Suprapubic skin (tissue), 4 donors: ENCODE measurements around the gene IL19. TPM values are rescaled to one million over a fixed set of nuclear protein-coding genes. Genes with fewer than 3 reads are reported as not detected.

Source experiments
- DNase-seq, 2 donors: peaks; one replicate each; pipeline ENCODE4 v3.0.0-alpha.2; 2019; ENCODE audit warnings: low spot score in 2 of 2
- H3K27ac ChIP-seq: fragments of 200-600 bp; sonication (generic); one replicate; pipeline ENCODE4 v1.5.1; 2019
- H3K27me3 ChIP-seq: fragments of 200-600 bp; sonication (generic); one replicate; pipeline ENCODE4 v1.5.1; 2019
- H3K36me3 ChIP-seq: fragments of 200-600 bp; sonication (generic); one replicate; pipeline ENCODE4 v1.5.1; 2019
- H3K4me1 ChIP-seq: fragments of 200-600 bp; sonication (generic); one replicate; pipeline ENCODE4 v1.5.1; 2019
- H3K4me3 ChIP-seq: fragments of 200-600 bp; sonication (generic); one replicate; pipeline ENCODE4 v1.5.1; 2019; ENCODE audit warnings: mild to moderate bottlenecking
- H3K9me3 ChIP-seq: fragments of 200-600 bp; sonication (generic); one replicate; pipeline ENCODE4 v1.5.1; 2019
- EP300 ChIP-seq: sonication (generic); formaldehyde crosslinking; IDR thresholded peaks from one replicate; pipeline ENCODE4 v1.6.1; 2017; ENCODE audit warnings: antibody characterized with exemption
- POLR2A ChIP-seq, 2 donors: fragments of 450-650 bp; IDR thresholded peaks; one replicate each; pipeline ENCODE4 v1.6.1; 2017; ENCODE audit warnings: antibody characterized with exemption in 2 of 2, mild to moderate bottlenecking in 2 of 2, moderate library complexity in 2 of 2
- POLR2AphosphoS5 ChIP-seq, 3 donors: sonication (generic); formaldehyde crosslinking; IDR thresholded peaks; one replicate each; pipeline ENCODE4 v1.6.1; 2017; ENCODE audit warnings: antibody characterized with exemption in 3 of 3
- WGBS: methylation state at CpG from one replicate; pipeline ENCODE4 v1.1.5; 2018; 5-methylcytosine and 5-hydroxymethylcytosine counted together
- total RNA-seq, 4 donors: library from RNA; depleted of rRNA; stranded (reverse); fragments of >200 nt; gene quantifications; one replicate each; pipeline ENCODE4 v1.1.0, GENCODE V29; 2016
- TF ChIP-seq, protein P1 (sequence below), 2 donors: fragments of 200-600 bp in 1 of 2; fragments of 450-650 bp in 1 of 2; sonication (generic) in 1 of 2; IDR thresholded peaks; one replicate each; pipeline ENCODE4 v1.5.1; 2016 to 2019; ENCODE audit warnings: antibody characterized with exemption in 2 of 2, mild to moderate bottlenecking in 1 of 2, moderate library complexity in 1 of 2

Gene IL19
- total RNA-seq, 4 donors from 2014 or later, result not detected

DNA sequence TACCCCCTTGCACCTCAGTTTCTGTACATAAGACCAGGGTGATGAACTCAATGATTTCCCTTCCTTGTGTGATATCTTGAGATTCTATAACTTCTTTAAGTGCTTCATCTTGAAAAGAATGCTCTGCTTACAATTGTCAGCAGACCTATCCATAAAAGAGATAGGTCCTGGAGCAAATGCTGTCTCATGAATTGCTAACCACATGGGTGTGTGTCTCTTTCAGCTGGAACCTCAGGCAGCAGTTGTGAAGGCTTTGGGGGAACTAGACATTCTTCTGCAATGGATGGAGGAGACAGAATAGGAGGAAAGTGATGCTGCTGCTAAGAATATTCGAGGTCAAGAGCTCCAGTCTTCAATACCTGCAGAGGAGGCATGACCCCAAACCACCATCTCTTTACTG, 97.7 kb downstream of the IL19 start:
- no peaks in the 10 kb centered on the region for H3K9me3 ChIP-seq

DNA sequence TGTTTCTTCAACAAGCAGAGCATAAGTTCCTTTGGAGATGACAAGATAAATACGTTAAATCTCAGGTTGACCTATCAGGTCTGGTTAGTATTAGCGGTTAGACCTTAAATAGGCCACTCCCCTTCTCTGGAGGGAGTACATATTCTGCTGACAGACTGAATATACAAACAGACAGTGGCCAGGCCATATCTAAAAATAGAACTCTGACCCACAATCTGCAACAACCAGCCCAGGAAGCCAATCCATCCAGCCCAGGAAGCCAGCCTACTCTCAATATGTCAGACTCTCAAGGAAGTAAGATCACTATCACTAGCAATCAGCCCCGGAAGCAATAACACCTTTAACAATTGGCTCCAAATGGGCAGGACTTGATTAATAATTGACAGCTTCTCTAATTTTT, 101.6 kb downstream of the IL19 start:
- TF ChIP-seq POLR2AphosphoS5 (IDR thresholded peaks at IDR 0.05) (no peak), EP300 (no peak), POLR2A (IDR thresholded peaks at IDR 0.05) (no peak)
- TF ChIP-seq, protein P1, sequence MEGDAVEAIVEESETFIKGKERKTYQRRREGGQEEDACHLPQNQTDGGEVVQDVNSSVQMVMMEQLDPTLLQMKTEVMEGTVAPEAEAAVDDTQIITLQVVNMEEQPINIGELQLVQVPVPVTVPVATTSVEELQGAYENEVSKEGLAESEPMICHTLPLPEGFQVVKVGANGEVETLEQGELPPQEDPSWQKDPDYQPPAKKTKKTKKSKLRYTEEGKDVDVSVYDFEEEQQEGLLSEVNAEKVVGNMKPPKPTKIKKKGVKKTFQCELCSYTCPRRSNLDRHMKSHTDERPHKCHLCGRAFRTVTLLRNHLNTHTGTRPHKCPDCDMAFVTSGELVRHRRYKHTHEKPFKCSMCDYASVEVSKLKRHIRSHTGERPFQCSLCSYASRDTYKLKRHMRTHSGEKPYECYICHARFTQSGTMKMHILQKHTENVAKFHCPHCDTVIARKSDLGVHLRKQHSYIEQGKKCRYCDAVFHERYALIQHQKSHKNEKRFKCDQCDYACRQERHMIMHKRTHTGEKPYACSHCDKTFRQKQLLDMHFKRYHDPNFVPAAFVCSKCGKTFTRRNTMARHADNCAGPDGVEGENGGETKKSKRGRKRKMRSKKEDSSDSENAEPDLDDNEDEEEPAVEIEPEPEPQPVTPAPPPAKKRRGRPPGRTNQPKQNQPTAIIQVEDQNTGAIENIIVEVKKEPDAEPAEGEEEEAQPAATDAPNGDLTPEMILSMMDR (IDR thresholded peaks at IDR 0.05), result no peak
- H3K9me3 ChIP-seq, result no peaks in the 10 kb centered on the region
- no peak overlapping the region for H3K4me3 ChIP-seq
- DNase-seq, result no peak
- WGBS, result 76% methylated on average over 3 of the region's 3 CpGs
- no peaks in the 10 kb centered on the region for H3K4me1 ChIP-seq
- peaks cover 8% of the 10 kb centered on the region for H3K27me3 ChIP-seq
- H3K27ac ChIP-seq, result no peak overlapping the region
- H3K36me3 ChIP-seq, result no peaks in the 10 kb centered on the region

More for the DNA sequence above, 97.7 kb downstream of the IL19 start:
- Histone ChIP-seq H3K27me3 (peaks cover 8% of the 10 kb centered on the region), H3K4me3 (no peak overlapping the region), H3K36me3 (no peaks in the 10 kb centered on the region), H3K27ac (no peak overlapping the region), H3K4me1 (peaks cover 10% of the 10 kb centered on the region)
- WGBS, result 65% methylated on average over 1 of the region's 1 CpG
- no peak for DNase-seq
- TF ChIP-seq POLR2AphosphoS5 (IDR thresholded peaks at IDR 0.05), result no peak
- TF ChIP-seq EP300, result no peak
- TF ChIP-seq POLR2A (IDR thresholded peaks at IDR 0.05), result no peak
- TF ChIP-seq, protein P1 (IDR thresholded peaks at IDR 0.05), result no peak

DNA sequence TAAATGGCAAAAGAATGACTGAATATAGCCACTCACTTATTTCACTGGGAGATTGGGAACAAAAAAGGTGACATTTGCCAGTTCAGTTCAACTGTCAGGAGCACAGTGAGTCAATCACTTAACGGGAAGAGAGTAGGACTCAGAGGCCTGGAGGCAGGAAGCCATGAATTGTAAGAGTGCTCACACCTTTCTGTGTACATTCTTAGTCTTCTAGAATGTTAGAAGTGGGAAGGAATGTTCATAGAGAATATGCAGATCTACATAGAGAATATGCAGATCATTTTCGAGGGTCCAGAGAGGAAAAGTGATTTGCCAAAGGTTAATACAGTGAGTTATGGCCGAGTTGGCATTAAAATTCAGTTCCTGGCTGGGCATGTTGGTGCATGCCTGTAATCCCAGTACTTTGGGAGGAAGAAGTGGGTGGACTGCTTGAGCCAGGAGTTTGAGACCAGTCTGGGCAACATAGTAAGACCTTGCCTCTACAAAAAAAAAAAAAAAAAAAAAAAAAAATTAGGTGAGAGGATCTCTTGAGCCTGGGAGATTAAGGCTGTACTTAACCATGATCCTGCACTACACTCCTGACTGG, 103.1 kb downstream of the IL19 start:
- H3K4me1 ChIP-seq, result no peaks in the 10 kb centered on the region
- no peak overlapping the region for H3K4me3 ChIP-seq
- H3K27me3 ChIP-seq, result peaks cover 5% of the 10 kb centered on the region
- H3K9me3 ChIP-seq, result no peaks in the 10 kb centered on the region
- DNase-seq, result no peak
- TF ChIP-seq POLR2A (IDR thresholded peaks at IDR 0.05) (no peak), POLR2AphosphoS5 (IDR thresholded peaks at IDR 0.05) (no peak)
- H3K36me3 ChIP-seq, result no peaks in the 10 kb centered on the region
- WGBS, result 56% methylated on average over 3 of the region's 3 CpGs
- no peak overlapping the region for H3K27ac ChIP-seq

DNA sequence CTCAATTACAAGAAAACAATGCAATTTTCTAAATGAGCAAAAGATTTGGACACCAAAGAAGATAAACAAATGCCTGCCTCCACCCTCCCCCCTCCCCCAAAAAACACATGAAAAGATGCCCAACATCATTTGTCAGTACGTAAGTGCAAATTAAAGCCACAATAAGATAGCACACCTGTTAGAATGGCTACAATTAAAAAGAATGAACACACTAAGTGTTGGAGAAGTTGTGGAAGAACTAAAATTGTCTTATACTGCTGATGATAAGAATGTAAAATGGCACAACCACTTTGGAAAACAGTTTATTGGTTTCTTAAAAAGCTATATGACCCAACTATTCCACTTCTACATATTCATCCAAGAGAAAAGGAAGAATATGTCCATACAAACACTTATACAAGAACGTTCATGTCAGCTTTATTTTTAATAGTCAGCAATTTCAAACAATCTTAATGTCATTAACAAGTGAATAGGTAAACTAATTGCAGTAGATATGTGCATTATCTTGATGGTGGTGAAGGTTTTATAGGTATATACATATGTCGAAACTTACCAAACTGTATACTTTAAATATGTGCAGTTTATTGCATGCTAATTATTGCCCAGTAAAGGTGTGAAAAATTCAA, 105.3 kb downstream of the IL19 start:
- Histone ChIP-seq H3K27me3 (no peaks in the 10 kb centered on the region), H3K4me1 (no peaks in the 10 kb centered on the region), H3K4me3 (no peak overlapping the region), H3K9me3 (no peaks in the 10 kb centered on the region), H3K36me3 (no peaks in the 10 kb centered on the region), H3K27ac (no peak overlapping the region)
- no peak for DNase-seq
- 85% methylated on average over 3 of the region's 3 CpGs for WGBS
- TF ChIP-seq, protein P1 (IDR thresholded peaks at IDR 0.05), result no peak
- TF ChIP-seq EP300 (no peak), POLR2A (IDR thresholded peaks at IDR 0.05) (no peak), POLR2AphosphoS5 (IDR thresholded peaks at IDR 0.05) (no peak)

DNA sequence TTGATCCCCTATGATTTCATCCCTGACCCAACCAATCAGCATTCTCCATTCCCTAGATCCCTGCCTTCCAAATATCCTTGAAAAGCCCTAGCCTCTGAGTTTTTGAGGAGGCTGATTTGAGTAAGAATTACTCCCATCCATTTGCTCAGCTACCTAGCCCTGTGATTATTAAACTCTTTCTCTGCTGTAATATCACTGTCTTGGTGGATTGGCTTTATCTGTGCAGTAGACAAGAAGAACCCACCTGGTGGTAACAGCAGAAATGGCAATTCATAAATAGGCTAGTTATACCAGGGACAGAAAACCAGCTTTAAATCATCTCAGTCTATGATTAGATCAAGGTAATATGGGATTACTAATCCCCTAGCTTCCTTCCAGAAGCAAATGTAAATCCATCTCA, 107.9 kb downstream of the IL19 start:
- TF ChIP-seq EP300, result no peak
- no peak for TF ChIP-seq POLR2A (IDR thresholded peaks at IDR 0.05)
- no peak for TF ChIP-seq POLR2AphosphoS5 (IDR thresholded peaks at IDR 0.05)
- TF ChIP-seq, protein P1 (IDR thresholded peaks at IDR 0.05), result no peak
- Histone ChIP-seq H3K27me3 (no peaks in the 10 kb centered on the region), H3K27ac (no peak overlapping the region), H3K36me3 (no peaks in the 10 kb centered on the region), H3K9me3 (no peaks in the 10 kb centered on the region), H3K4me1 (no peaks in the 10 kb centered on the region), H3K4me3 (no peak overlapping the region)
- DNase-seq, result no peak
